T-cell (primary cell): Measurements from ENCODE around the gene PLA2G4C. TPM values are rescaled to one million over a fixed set of nuclear protein-coding genes. Genes with fewer than 3 reads are reported as not detected.

Source experiments
- ATAC-seq, 4 experiments: fragments of 200-7000 bp in 3 of 4; fragments of 150-1000 bp in 1 of 4; cut with Tn5 transposase; replicated peaks in 1 of 4; 1 replicate in 3 of 4; 2 replicates in 1 of 4; pipeline ENCODE4 v1.10.0; 2021; ENCODE audit warnings: moderate library complexity in 3 of 4, mild to moderate bottlenecking in 2 of 4, moderate number of reproducible peaks in 1 of 4
- CTCF ChIA-PET, 2 donors: fragments of 300-600 bp; sonication (Branson Sonifier 250); formaldehyde crosslinking; loops; one replicate each; lab custom pipeline; 2022; ENCODE audit warnings: antibody characterized with exemption in 2 of 2; lab: Charles Lee
- POLR2A ChIA-PET, 2 donors: fragments of 300-600 bp; sonication (Branson Sonifier 250); formaldehyde crosslinking; loops; one replicate each; lab custom pipeline; 2022; ENCODE audit warnings: antibody characterized with exemption in 2 of 2; lab: Charles Lee
- DNase-seq, 35 experiments: peaks; one replicate each; pipeline versions ENCODE4 v3.0.0 to v3.0.0-alpha.2; 2013 to 2023
- H3K27ac ChIP-seq: one replicate; pipeline ENCODE4 v1.5.1; 2013; ENCODE audit warnings: low read length
- H3K27me3 ChIP-seq, 2 experiments: replicated peaks in 1 of 2; 1 replicate in 1 of 2; 2 replicates in 1 of 2; pipeline versions ENCODE4 v1.6.1 to v1.7.0; 2013; ENCODE audit warnings: low read length in 1 of 2, mixed read lengths in 1 of 2; ENCODE audit not compliant: control insufficient read depth in 2 of 2, insufficient read depth in 2 of 2; ENCODE audit errors: extremely low read depth in 1 of 2
- H3K36me3 ChIP-seq, 2 donors: 1 replicate in 1 of 2; 2 replicates in 1 of 2; pipeline versions ENCODE4 v1.6.1 to v1.7.0; 2013; ENCODE audit warnings: low read length in 1 of 2; ENCODE audit not compliant: control insufficient read depth in 2 of 2, insufficient read depth in 1 of 2; ENCODE audit errors: extremely low read depth in 1 of 2
- H3K4me1 ChIP-seq, 2 experiments: 1 replicate in 1 of 2; 2 replicates in 1 of 2; pipeline versions ENCODE4 v1.6.1 to v1.7.0; 2013; ENCODE audit warnings: low read length in 2 of 2, mixed read lengths in 1 of 2; ENCODE audit not compliant: insufficient read depth in 2 of 2, control insufficient read depth in 1 of 2; ENCODE audit errors: extremely low read depth in 1 of 2
- H3K4me3 ChIP-seq, 2 donors: 1 replicate in 1 of 2; 2 replicates in 1 of 2; pipeline versions ENCODE4 v1.5.1 to v1.7.0; 2013; ENCODE audit warnings: mild to moderate bottlenecking in 2 of 2, low read length in 1 of 2, moderate library complexity in 1 of 2; ENCODE audit not compliant: control insufficient read depth in 1 of 2; ENCODE audit errors: extremely low read depth in 1 of 2
- H3K9me3 ChIP-seq: 2 replicates; pipeline ENCODE4 v1.7.0; 2013
- H3K27ac Mint-ChIP-seq, 2 donors: one replicate each; pipeline ENCODE4 v1.8.0; 2020 to 2021; ENCODE audit warnings: mild to moderate bottlenecking in 2 of 2, mixed read lengths in 2 of 2
- H3K27me3 Mint-ChIP-seq, 2 donors: one replicate each; pipeline ENCODE4 v1.8.0; 2021 to 2022; ENCODE audit warnings: mixed read lengths in 2 of 2
- H3K36me3 Mint-ChIP-seq: one replicate; pipeline ENCODE4 v1.8.0; 2021; ENCODE audit warnings: mixed read lengths
- H3K4me1 Mint-ChIP-seq, 3 donors: one replicate each; pipeline ENCODE4 v1.8.0; 2020 to 2022; ENCODE audit warnings: mixed read lengths in 3 of 3, mild to moderate bottlenecking in 1 of 3
- H3K4me3 Mint-ChIP-seq, 3 donors: one replicate each; pipeline ENCODE4 v1.8.0; 2020 to 2022; ENCODE audit warnings: mild to moderate bottlenecking in 3 of 3, mixed read lengths in 3 of 3, moderate library complexity in 3 of 3
- H3K9me3 Mint-ChIP-seq, 3 donors: one replicate each; pipeline ENCODE4 v1.8.0; 2020 to 2022; ENCODE audit warnings: mixed read lengths in 3 of 3
- WGBS: methylation state at CpG from one replicate; pipeline ENCODE4 v1.1.5; 2013; ENCODE audit warnings: missing lambda C conversion rate; ENCODE audit not compliant: insufficient coverage; 5-methylcytosine and 5-hydroxymethylcytosine counted together
- total RNA-seq, 35 experiments: library from RNA in 6 of 35; stranded (reverse) in 6 of 35; fragments of 120-200 nt in 1 of 35; gene quantifications; one replicate each; pipeline versions ENCODE4 v1.2.1 to v1.2.4 and lab custom pipeline; 2013 to 2026

PLA2G4C gene
- total RNA-seq, 5 donors from 2014 or later (not counting 1 experiment from before 2014, with no cell fraction given) = 1.3 to 9.5 (median 3.4) TPM

- Mint-ChIP-seq H3K36me3 (peaks cover 64% of the 10 kb centered on the region), H3K27ac (no peak overlapping the region), H3K4me3 (no peak overlapping the region), H3K27me3 (no peaks in the 10 kb centered on the region), H3K4me1 (no peaks in the 10 kb centered on the region), H3K9me3 (peaks cover 0 to 4% (median 4%) of the 10 kb centered on the region in 3 donors)
- CTCF ChIA-PET = interaction anchor here in 1 of 2 donors (0.5 kb wide), 1 partner anchor 130 kb away, joined by 3 read pairs; no protein-coding TSS in a partner anchor
- DNase-seq (no peak), ATAC-seq (no peak)
- peaks cover 14 to 53% of the 10 kb centered on the region in 2 donors for H3K36me3 ChIP-seq
- no peak overlapping the region for H3K27ac ChIP-seq
- 100% methylated on average over 1 of the region's 6 CpGs for WGBS
- no peak overlapping the region for H3K4me3 ChIP-seq
- H3K4me1 ChIP-seq = no peaks in the 10 kb centered on the region
- no peaks in the 10 kb centered on the region for H3K9me3 ChIP-seq
- no peaks in the 10 kb centered on the region for H3K27me3 ChIP-seq
- POLR2A ChIA-PET = interaction anchor here in 1 of 2 donors (0.6 kb wide), 1 partner anchor 1639 kb away, joined by 11 read pairs; the partner anchor contains the start of gene AP2A1
Observed at GRCh38 chr19:48127561-48127960, 16.9 kb upstream of the PLA2G4C start.

GRCh38 chr19:48123907-48124651, 13.5 kb upstream of the PLA2G4C start:
- H3K9me3 Mint-ChIP-seq = peaks cover 0 to 4% (median 4%) of the 10 kb centered on the region in 3 donors
- peaks cover 60% of the 10 kb centered on the region for H3K36me3 Mint-ChIP-seq
- DNase-seq (no peak), ATAC-seq (no peak)
- ChIA-PET CTCF (no interaction called here), POLR2A (no interaction called here)
- peaks cover 0 to 6% of the 10 kb centered on the region in 2 experiments for H3K4me1 ChIP-seq
- H3K4me1 Mint-ChIP-seq = peaks cover 0 to 5% (median 4%) of the 10 kb centered on the region in 3 donors
- no peaks in the 10 kb centered on the region for H3K27me3 Mint-ChIP-seq
- no peak overlapping the region for H3K27ac ChIP-seq
- peaks cover 12 to 50% of the 10 kb centered on the region in 2 donors for H3K36me3 ChIP-seq
- no peak overlapping the region for H3K4me3 Mint-ChIP-seq
- WGBS = 74% methylated on average over 3 of the region's 12 CpGs
- no peaks in the 10 kb centered on the region for H3K27me3 ChIP-seq
- H3K9me3 ChIP-seq = no peaks in the 10 kb centered on the region
- no peak overlapping the region for H3K4me3 ChIP-seq
- no peak overlapping the region for H3K27ac Mint-ChIP-seq

GRCh38 chr19:48122421-48122820, 11.8 kb upstream of the PLA2G4C start:
- 83% methylated on average over 13 of the region's 14 CpGs for WGBS
- no peaks in the 10 kb centered on the region for H3K9me3 Mint-ChIP-seq
- no peak overlapping the region for H3K27ac ChIP-seq

GRCh38 chr19:48121909-48122371, 11.3 kb upstream of the PLA2G4C start:
- Histone ChIP-seq H3K36me3 (peaks cover 7 to 35% of the 10 kb centered on the region in 2 donors), H3K9me3 (no peaks in the 10 kb centered on the region), H3K27ac (no peak overlapping the region), H3K27me3 (no peaks in the 10 kb centered on the region), H3K4me3 (no peak overlapping the region), H3K4me1 (peaks cover 0 to 6% of the 10 kb centered on the region in 2 experiments)
- 30% methylated on average over 10 of the region's 10 CpGs for WGBS
- DNase-seq (no peak), ATAC-seq (no peak)
- ChIA-PET CTCF (no interaction called here), POLR2A (no interaction called here)
- H3K4me1 Mint-ChIP-seq = peaks cover 0 to 11% (median 9%) of the 10 kb centered on the region in 3 donors
- peak overlapping the region in 1 of 2 donors; percentile 59 for H3K27ac Mint-ChIP-seq
- no peaks in the 10 kb centered on the region for H3K27me3 Mint-ChIP-seq
- H3K36me3 Mint-ChIP-seq = peaks cover 51% of the 10 kb centered on the region
- H3K9me3 Mint-ChIP-seq = no peaks in the 10 kb centered on the region
- no peak overlapping the region for H3K4me3 Mint-ChIP-seq

More at GRCh38 chr19:48122421-48122820, 11.8 kb upstream of the PLA2G4C start:
- H3K4me1 Mint-ChIP-seq = peaks cover 0 to 11% (median 9%) of the 10 kb centered on the region in 3 donors
- H3K9me3 ChIP-seq = no peaks in the 10 kb centered on the region
- H3K36me3 ChIP-seq = peaks cover 9 to 39% of the 10 kb centered on the region in 2 donors
- ChIA-PET CTCF (no interaction called here), POLR2A (no interaction called here)
- no peak overlapping the region for H3K4me3 ChIP-seq
- no peak overlapping the region for H3K4me3 Mint-ChIP-seq
- DNase-seq (no peak), ATAC-seq (no peak)
- no peak overlapping the region for H3K27ac Mint-ChIP-seq
- H3K27me3 Mint-ChIP-seq = no peaks in the 10 kb centered on the region
- peaks cover 54% of the 10 kb centered on the region for H3K36me3 Mint-ChIP-seq
- peaks cover 0 to 6% of the 10 kb centered on the region in 2 experiments for H3K4me1 ChIP-seq
- no peaks in the 10 kb centered on the region for H3K27me3 ChIP-seq

- CTCF ChIA-PET = no interaction called here
- Histone ChIP-seq H3K27ac (no peak overlapping the region), H3K27me3 (no peaks in the 10 kb centered on the region), H3K4me1 (peaks cover 0 to 6% of the 10 kb centered on the region in 2 experiments), H3K36me3 (peaks cover 10 to 33% of the 10 kb centered on the region in 2 donors), H3K9me3 (no peaks in the 10 kb centered on the region), H3K4me3 (no peak overlapping the region)
- Mint-ChIP-seq H3K4me3 (no peak overlapping the region), H3K27ac (no peak overlapping the region), H3K9me3 (no peaks in the 10 kb centered on the region), H3K27me3 (no peaks in the 10 kb centered on the region), H3K36me3 (peaks cover 47% of the 10 kb centered on the region), H3K4me1 (peaks cover 0 to 11% (median 9%) of the 10 kb centered on the region in 3 donors)
- no peak for ATAC-seq
- DNase-seq = no peak
- POLR2A ChIA-PET = interaction anchor here (0.6 kb wide), 2 partner anchors 8 to 373 kb away, joined by 4 to 7 read pairs; no protein-coding TSS in a partner anchor
- WGBS = 91% methylated on average over 13 of the region's 14 CpGs
Observed at GRCh38 chr19:48121066-48121465, 10.4 kb upstream of the PLA2G4C start.

GRCh38 chr19:48120505-48120904, 9.9 kb upstream of the PLA2G4C start:
- no peak for ATAC-seq
- CTCF ChIA-PET = no interaction called here

More at GRCh38 chr19:48120505-48120904, 9.9 kb upstream of the PLA2G4C start:
- no CpG with 5 or more reads among the region's 2 CpGs for WGBS
- no peaks in the 10 kb centered on the region for H3K9me3 Mint-ChIP-seq
- H3K4me1 Mint-ChIP-seq = peaks cover 0 to 11% (median 9%) of the 10 kb centered on the region in 3 donors
- H3K36me3 ChIP-seq = peaks cover 15 to 35% of the 10 kb centered on the region in 2 donors
- H3K4me3 ChIP-seq = no peak overlapping the region
- H3K36me3 Mint-ChIP-seq = peaks cover 44% of the 10 kb centered on the region
- peaks cover 0 to 6% of the 10 kb centered on the region in 2 experiments for H3K4me1 ChIP-seq
- H3K27ac Mint-ChIP-seq = no peak overlapping the region
- no peaks in the 10 kb centered on the region for H3K9me3 ChIP-seq
- H3K27me3 ChIP-seq = no peaks in the 10 kb centered on the region
- no peak overlapping the region for H3K27ac ChIP-seq
- H3K27me3 Mint-ChIP-seq = no peaks in the 10 kb centered on the region
- POLR2A ChIA-PET = interaction anchor here (0.6 kb wide), 2 partner anchors 8 to 373 kb away, joined by 4 to 7 read pairs; no protein-coding TSS in a partner anchor
- no peak for DNase-seq
- no peak overlapping the region for H3K4me3 Mint-ChIP-seq
